HG02885 (cell line): ENCODE results near the gene POC1A.
"Not testable (repeated sequence)": the region's sequence is repeated elsewhere in the genome, so short reads cannot be mapped to it uniquely, and the experiment has no call there.

Experiments
- ATAC-seq: cut with Tn5 transposase; IDR thresholded peaks from one replicate; pipeline ENCODE4 v1.9.1; 2021; ENCODE audit warnings: mild to moderate bottlenecking; ENCODE audit not compliant: unreplicated experiment, poor library complexity

POC1A gene

DNA sequence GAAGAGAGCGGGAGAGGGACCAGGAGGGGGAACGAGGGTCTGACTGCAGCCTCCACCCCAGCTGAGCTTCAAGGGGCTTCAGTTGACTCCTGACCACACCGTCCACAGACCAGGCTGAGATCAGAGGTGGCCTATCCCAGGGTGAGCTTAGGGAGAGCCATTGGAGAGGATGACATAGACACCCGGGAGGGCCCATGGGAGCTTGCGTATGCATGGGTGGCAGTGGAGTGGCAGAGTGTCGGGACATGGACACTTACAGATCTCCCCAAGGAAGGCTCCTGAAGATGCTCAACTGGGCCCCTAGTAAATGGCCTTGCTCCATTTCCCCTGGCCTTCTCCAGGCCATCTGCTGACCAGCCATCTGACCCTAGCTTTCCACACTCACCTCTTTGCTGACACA lies 31.1 kb upstream of the POC1A start:
- no peak for ATAC-seq

DNA sequence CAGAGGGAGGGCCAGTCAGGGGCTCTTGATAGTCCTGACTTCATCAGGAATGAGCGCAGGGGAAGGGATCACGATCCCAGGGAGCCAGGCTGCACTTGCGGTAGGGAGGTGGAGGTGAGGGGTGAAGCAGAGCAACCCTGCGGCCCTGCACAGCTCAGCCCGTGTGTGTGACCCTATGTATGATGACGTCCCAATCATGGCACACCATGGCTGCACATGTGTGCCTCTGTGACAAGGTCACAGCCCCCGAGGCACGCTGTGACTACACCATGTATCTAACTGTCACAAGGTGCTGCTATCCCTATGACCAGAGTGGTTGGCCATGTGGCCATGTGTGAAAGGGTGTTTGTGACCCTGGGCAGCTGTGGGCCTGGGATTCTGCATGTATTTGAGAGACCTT lies 30.5 kb upstream of the POC1A start:
- no peak for ATAC-seq

- ATAC-seq: no peak
Measured at GRCh38 chr3:52183786-52184445, 29.7 kb upstream of the POC1A start.

GRCh38 chr3:52182691-52183090 lies 28.5 kb upstream of the POC1A start:
- no peak for ATAC-seq

DNA sequence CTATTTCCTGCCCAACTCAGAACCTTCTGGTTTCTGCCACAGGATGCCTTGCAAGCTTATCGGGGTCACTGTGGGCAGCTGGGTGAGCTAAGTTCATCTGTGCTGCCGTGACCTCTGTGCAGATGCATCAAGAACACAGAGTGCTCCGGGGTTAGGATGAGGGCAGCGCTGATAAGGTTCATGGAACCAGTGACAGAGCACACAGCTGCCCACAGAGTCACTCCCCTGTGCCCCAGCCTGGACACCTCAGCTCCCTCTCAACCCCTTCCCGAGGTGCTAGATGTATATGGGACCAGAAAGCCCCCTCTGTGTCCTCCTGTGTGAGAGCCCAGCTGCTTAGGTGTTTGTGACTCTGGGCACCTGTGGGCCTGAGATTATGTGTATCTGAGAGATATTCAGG lies 28.0 kb upstream of the POC1A start:
- ATAC-seq: no peak

- ATAC-seq: no peak
Measured at GRCh38 chr3:52181543-52181942, 27.3 kb upstream of the POC1A start.

DNA sequence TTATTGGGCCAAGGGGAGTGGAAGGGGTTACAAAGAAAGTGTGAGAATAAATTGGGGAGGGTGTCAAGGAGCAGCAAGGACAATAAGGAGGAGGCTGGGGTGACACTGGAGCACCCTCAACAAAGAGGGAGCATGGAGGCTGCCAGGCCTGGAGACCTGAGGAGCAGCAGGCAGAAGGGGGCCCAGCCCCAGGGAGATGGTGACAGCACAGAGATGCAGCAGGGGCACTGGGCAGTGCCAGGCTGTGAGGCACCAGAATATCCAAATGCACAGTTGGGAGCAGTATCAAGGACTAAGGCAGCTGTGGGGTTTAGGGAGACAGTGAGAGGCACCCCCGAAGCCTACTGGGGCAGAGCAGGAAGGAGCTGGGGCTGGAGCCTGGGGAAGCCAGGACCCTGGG lies 24.3 kb upstream of the POC1A start:
- ATAC-seq: no peak

GRCh38 chr3:52178126-52178525 lies 23.9 kb upstream of the POC1A start:
- ATAC-seq: not testable (repeated sequence)

- ATAC-seq: no peak
Measured at GRCh38 chr3:52177701-52178042, 23.4 kb upstream of the POC1A start.

DNA sequence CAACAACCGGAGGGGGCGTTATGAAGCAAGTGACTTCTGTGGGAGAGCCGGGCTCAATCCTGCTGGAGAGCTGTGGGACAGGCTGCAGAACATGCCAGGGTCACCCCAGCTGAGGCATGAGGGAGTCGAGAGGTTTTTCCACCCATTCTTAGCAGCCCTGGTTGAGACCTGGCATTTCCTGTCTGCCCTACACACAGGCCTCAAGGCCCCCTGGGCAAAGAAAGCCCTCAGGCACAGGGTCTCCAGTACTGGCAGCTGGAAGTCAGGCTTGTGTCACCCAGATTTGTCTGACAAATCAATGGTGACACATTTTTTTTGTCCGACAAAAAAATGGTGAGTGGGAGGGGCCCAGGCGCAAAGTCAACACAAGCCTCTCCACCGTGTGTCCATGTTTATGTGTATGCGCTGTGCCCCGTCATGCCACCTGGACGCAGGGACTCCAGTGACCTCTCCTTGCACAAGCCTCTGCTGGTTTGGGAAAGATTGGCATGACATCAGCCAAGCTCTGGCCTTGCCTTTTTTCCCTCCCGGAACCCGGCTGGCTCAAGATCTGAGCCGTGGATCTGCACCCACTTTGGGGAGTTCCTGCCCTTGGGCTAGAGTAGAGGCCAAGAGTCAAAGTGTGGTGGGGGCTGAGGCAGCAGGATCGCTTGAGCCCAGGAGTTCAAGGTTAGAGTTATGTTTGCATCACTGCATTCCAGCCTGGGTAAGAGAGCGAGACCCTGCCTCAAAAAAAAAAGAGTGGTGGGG lies 22.9 kb upstream of the POC1A start:
- ATAC-seq: no peak

DNA sequence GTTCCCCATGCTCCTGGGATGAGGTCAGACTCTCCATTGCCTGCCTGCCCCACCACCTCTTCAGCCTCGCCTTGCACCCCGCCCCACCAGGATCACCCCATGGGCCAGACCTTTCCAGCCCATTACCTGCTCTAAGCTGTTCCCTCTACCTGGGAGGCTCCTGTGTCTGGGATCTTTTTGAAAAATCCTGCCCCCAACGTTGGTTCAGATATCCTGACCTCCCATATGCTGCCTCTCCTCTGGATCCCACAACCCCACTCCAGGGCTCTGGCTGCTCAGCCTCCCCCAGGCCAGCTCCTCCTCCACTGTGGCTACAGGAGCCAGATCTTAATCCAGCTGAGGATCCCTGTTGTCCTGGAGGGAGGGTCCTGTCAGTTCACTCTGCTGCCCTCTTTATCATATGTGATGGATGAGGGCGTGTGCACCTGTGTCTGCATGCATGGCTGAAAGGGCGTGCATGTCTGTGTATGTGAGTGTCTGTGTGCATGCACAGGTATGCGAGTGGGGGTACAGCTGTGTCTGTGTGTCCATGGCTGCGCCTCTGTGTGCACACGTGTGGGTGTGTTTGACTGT lies 22.0 kb upstream of the POC1A start:
- no peak for ATAC-seq

DNA sequence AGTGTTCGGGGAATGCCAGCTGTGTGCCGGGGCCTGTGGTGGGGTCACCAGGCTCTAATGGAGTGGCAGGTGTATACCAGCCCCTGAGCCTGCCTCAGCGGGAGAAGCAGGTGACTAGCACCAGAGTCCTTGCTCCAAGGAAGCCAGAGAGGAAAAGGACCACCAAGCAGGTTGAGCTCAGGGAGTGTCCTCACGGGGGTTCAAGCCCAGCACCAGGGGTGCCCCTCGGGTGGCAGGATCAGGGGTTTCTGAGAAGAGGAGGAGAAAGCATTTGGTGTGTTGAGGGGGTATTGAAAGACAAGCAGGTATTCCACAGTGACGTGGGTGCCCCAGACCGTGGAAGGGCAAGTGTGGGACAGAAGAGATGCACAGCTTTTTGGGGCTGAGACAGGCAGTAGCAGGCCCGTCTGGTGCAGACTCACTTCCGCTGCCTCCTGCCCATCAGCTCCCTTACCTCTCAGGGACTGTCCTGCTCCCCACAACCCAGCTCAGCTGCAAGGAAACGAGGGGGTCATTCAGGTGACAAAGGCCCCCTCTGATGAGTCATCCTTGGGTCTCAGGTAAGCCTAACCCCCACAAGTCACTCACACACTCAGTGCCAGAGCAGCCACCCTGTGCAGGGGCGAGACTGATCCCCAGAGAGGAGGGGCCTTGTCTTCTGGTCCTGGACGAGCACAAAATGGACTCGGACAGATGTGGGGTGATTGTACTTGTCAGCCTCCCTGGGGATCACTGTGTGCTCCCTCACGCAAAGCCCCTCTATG lies 21.4 kb upstream of the POC1A start:
- ATAC-seq: no peak

DNA sequence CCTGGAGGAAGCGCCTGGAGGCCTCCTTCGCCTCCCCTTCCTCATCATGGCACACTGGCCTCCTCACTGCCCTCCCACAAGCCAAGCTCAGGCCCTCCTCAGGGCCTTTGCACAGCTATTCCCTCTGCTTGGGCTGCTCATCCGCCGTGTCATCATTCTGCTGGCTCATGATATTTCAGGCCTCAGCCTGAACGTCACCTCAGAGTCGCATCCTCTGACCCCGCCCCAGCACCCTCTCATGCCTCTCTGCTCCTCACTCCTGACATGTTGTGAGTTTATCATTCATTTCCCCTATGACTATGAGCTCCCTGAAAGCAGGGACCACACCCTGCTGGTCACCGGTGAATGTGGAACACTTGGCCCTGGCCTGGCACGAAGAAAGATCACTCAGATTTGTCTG lies 20.7 kb upstream of the POC1A start:
- no peak for ATAC-seq

DNA sequence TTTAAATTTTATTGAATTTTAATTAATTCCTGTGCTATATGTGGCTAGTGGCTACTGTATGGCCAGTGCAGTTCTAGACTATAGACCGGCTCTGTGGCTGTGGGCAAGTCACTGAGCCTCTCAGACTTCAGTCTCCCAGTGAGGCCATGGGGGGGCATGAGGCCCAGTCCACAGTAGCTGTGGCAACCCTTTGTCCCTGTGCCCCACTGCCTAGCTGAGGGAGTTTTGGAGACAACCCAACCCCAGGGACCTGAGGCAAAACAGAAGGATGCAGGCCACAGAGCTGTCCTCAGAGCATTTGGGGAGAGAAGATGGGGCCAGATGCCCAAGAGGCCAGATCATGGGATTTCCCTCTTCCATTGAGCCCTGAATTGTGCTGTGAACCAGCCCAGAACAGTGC lies 18.9 kb upstream of the POC1A start:
- ATAC-seq: no peak

GRCh38 chr3:52172262-52172757 lies 18.1 kb upstream of the POC1A start:
- ATAC-seq: no peak

DNA sequence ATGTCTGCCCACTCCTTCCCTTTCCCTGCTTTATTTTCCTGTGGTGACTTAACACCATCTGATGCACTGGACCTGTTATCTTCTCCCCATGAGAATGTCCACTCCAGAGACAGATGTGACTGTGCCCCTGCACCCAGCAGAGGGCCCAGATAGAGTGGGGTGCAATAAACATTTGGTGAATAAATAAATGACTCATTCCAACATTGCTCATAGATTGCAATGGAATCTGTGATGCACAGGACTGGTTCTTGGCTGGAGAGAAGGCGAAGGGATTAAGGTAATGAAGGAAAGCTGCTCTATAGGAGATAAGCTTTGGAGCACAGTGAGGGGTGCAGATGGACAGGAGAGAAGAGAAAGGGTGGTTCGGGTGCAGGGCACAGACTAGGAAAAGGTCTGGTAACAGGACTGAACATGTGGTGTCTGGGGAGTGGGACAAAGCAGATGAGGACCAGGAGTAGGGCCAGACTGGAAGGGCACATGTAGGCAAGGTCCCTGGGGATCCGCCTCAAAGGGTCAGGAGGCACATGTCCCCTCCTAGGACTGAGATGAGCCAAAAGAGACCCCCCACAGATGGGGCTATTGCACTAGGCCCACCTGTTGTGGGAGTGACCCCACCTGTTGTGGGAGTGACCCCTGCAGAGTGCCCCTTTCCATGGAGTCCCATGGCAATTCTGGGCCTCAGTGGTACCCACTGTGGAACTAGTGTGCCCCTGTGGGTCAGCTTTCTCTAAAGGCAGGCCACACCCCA lies 17.5 kb upstream of the POC1A start:
- no peak for ATAC-seq

DNA sequence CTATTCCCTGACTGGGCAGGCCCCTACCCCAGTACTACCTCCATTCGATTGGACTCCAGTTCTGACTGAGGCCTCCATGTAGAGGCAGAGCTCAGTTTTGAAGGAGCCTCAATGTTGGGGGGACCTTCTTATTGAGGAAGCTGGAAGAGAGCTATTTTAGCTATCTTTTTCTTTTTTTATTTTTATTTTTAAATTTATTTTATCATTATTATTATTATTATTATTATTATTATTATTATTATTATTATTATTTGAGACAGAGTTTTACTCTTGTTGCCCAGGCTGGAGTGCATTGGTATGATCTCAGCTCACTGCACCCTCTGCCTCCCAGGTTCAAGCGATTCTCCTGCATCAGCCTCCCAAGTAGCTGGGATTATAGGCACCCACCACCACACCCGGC lies 16.0 kb upstream of the POC1A start:
- ATAC-seq: not testable (repeated sequence)

- ATAC-seq: no peak
Measured at GRCh38 chr3:52167240-52167639, 13.0 kb upstream of the POC1A start.

- ATAC-seq: no peak
Measured at GRCh38 chr3:52162250-52162872, 8.1 kb upstream of the POC1A start.

DNA sequence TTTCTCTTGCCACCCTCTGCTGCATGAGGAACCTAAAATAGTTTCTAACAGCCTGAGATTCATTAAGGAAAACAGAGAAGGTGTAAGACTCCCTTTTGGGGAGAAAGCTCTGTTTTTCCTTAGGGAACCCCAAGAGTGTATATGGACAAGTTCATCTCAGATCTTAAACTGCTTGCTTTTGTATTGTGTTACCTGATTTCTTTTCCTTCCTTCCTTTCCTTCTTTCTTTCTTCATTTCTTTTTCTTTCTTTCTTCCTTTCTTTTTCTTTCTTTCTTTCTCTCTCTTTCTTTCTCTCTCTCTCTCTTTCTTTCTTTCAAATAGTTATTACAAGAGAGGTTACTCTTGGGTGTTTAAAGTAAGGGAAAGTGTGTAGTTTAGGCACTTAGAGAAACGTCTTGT lies 5.3 kb upstream of the POC1A start:
- ATAC-seq: no peak
